MCF 10A (cell line): Measurements from ENCODE around the gene ALPP. TPM values are rescaled to one million over a fixed set of nuclear protein-coding genes. Genes with fewer than 3 reads are reported as not detected.

Experiments
- BruUV-seq: library from RNA; stranded (reverse); fragments of 400-500 nt; replicated peaks from 2 replicates; lab custom pipeline; 2021; lab: Mats Ljungman, UMichigan
- CTCF ChIA-PET: fragments of 300-600 bp; sonication (Branson Sonifier 250); formaldehyde crosslinking; extraction: SDS; loops from one replicate; lab custom pipeline; 2021; ENCODE audit warnings: antibody characterized with exemption, inconsistent platforms; lab: Yijun Ruan, JAX
- POLR2A ChIA-PET: fragments of 300-600, 350-650 bp; sonication (Branson Sonifier 250); formaldehyde crosslinking; extraction: SDS; loops from one replicate; lab custom pipeline; 2020; ENCODE audit warnings: antibody characterized with exemption, inconsistent platforms; lab: Yijun Ruan, JAX
- DNase-seq: peaks from one replicate; pipeline ENCODE4 v3.0.0-alpha.2; 2018; ENCODE audit not compliant: unreplicated experiment
- H3K27ac Mint-ChIP-seq: one replicate; pipeline ENCODE4 v1.8.0; 2022; ENCODE audit warnings: mild to moderate bottlenecking, low read depth, mixed read lengths; ENCODE audit not compliant: unreplicated experiment
- H3K27me3 Mint-ChIP-seq: one replicate; pipeline ENCODE4 v1.8.0; 2022; ENCODE audit warnings: mixed read lengths; ENCODE audit not compliant: insufficient read depth, unreplicated experiment
- H3K36me3 Mint-ChIP-seq: one replicate; pipeline ENCODE4 v1.8.0; 2022; ENCODE audit warnings: mild to moderate bottlenecking, moderate library complexity, mixed read lengths; ENCODE audit not compliant: insufficient read depth, unreplicated experiment
- H3K4me1 Mint-ChIP-seq: one replicate; pipeline ENCODE4 v1.8.0; 2022; ENCODE audit warnings: mixed read lengths; ENCODE audit not compliant: insufficient read depth, unreplicated experiment
- H3K4me3 Mint-ChIP-seq: one replicate; pipeline ENCODE4 v1.8.0; 2022; ENCODE audit warnings: mild to moderate bottlenecking, moderate library complexity, mixed read lengths; ENCODE audit not compliant: unreplicated experiment
- H3K9me3 Mint-ChIP-seq: one replicate; pipeline ENCODE4 v1.8.0; 2022; ENCODE audit warnings: mixed read lengths; ENCODE audit not compliant: unreplicated experiment
- intact Hi-C: fragments of 100-400 bp; cut with micrococcal nuclease; formaldehyde crosslinking; loops from 2 replicates; pipeline ENCODE4 v1.14.1; 2022
- total RNA-seq: library from RNA; stranded (reverse); gene quantifications from 2 replicates; pipeline ENCODE4 v1.2.3, GENCODE V29; 2022
- TF ChIP-seq, protein P1 (sequence below): fragments of 200-600 bp; IDR thresholded peaks from one replicate; pipeline ENCODE4 v1.8.0; 2022; ENCODE audit warnings: antibody characterized with exemption, mild to moderate bottlenecking; ENCODE audit not compliant: unreplicated experiment

ALPP gene
- total RNA-seq, 1 experiment from 2014 or later: 0.35 TPM

DNA sequence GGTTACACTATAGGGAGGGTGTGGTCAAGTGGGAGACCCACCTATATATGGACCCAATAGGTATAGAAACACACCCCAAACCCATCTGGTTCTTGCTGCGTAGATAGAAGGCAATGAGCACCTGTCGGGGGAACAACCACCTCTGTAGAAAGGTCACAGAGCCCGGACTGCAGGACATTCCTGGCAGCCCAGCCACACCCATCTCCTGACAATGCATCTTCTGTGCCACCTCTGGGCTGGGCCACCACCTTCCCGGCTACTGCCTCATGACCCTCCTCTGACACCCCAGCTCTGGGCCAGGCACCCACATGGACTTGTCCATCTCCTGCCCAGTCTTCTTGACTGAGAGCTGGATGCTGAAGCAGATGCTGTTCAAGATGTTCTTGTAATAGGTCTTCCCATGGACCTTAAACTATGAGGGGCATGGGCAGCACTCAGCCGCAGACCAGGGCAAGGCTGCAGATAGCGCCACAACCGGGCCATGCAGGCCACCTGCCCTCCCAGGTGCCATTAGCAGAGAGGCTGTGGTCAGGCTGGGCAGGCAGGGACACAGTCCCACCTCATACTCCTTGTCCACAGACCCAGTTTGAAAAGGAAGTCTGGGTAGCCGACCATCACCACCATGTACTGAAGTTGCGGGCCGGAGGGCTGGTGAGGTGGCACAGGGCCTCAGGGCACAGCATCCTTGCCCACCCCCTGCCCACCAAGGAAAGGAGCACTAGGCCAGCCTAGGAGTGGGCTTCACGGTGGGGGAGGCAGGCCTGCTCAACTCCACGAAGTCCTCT, 37.4 kb downstream of the ALPP start:
- no peaks in the 10 kb centered on the region for H3K4me1 Mint-ChIP-seq
- no peak for DNase-seq
- TF ChIP-seq, protein P1, sequence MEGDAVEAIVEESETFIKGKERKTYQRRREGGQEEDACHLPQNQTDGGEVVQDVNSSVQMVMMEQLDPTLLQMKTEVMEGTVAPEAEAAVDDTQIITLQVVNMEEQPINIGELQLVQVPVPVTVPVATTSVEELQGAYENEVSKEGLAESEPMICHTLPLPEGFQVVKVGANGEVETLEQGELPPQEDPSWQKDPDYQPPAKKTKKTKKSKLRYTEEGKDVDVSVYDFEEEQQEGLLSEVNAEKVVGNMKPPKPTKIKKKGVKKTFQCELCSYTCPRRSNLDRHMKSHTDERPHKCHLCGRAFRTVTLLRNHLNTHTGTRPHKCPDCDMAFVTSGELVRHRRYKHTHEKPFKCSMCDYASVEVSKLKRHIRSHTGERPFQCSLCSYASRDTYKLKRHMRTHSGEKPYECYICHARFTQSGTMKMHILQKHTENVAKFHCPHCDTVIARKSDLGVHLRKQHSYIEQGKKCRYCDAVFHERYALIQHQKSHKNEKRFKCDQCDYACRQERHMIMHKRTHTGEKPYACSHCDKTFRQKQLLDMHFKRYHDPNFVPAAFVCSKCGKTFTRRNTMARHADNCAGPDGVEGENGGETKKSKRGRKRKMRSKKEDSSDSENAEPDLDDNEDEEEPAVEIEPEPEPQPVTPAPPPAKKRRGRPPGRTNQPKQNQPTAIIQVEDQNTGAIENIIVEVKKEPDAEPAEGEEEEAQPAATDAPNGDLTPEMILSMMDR: no peak
- H3K36me3 Mint-ChIP-seq: no peaks in the 10 kb centered on the region
- H3K4me3 Mint-ChIP-seq: no peak overlapping the region
- no peaks in the 10 kb centered on the region for H3K9me3 Mint-ChIP-seq
- ChIA-PET CTCF (no interaction called here), POLR2A (no interaction called here)
- H3K27ac Mint-ChIP-seq: no peak overlapping the region
- intact Hi-C loops: no loop called here
- BruUV-seq: no TSS peak
- H3K27me3 Mint-ChIP-seq: peaks cover 43% of the 10 kb centered on the region

DNA sequence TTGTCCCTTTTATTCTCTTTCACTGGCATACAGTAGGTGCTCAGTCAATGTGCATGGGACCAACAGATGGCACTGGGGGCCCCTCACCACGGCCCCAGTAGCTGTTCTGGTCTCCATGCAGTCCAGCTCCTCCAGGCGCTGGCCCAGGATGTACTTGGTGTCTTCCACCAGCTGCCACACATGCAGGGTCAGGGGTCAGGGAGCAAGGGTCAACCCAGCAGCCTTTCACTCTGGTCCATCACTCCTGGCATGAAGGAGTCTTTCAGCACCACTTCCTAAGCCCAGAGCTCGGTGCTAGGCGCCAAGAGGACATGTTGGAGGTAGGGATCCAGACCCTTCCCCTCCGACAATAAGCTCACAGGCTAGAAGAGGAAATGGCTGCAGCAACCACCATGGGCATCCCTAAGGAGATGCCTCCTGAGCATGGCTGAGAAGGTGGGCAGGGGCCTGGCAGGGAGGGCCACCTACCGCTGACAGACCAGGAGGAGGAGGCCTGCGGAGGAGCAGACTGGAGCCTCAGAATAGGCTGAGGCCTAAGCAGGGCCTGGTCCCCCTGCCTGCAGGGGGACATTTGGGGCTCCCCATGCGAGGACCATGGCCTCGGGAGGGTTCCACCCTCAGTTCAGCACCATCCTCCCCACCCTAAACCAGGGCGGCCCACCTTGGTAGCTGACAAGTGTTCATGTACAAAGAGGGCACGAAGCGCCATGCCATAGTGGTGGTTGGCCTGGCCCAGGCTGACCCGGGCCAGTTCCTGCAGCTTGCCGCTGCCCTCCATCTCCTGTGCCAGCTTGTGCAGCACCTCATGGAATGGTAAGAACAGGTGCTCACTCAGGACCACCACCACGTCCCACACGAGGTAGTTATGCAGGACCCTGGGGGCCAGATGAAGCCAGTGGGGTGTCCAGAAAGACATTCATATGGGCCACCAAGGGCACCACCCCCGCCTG, 38.2 kb downstream of the ALPP start:
- no peaks in the 10 kb centered on the region for H3K36me3 Mint-ChIP-seq
- ChIA-PET CTCF (interaction anchor here (0.6 to 0.8 kb wide), 3 partner anchors 13 to 79 kb away, joined by 3 to 4 read pairs (median 3); no protein-coding TSS in a partner anchor), POLR2A (interaction anchor here (0.6 kb wide), 1 partner anchor 11 kb away, joined by 3 read pairs; no protein-coding TSS in a partner anchor)
- peaks cover 35% of the 10 kb centered on the region for H3K27me3 Mint-ChIP-seq
- H3K4me3 Mint-ChIP-seq: no peak overlapping the region
- DNase-seq: no peak
- H3K9me3 Mint-ChIP-seq: no peaks in the 10 kb centered on the region
- no peak overlapping the region for H3K27ac Mint-ChIP-seq
- intact Hi-C loops: no loop called here
- BruUV-seq: no TSS peak
- TF ChIP-seq, protein P1: no peak
- H3K4me1 Mint-ChIP-seq: no peaks in the 10 kb centered on the region

- intact Hi-C loops: no loop called here
- Mint-ChIP-seq H3K9me3 (peaks cover 3% of the 10 kb centered on the region), H3K36me3 (no peaks in the 10 kb centered on the region), H3K4me3 (no peak overlapping the region), H3K4me1 (no peaks in the 10 kb centered on the region), H3K27ac (no peak overlapping the region), H3K27me3 (peaks cover 31% of the 10 kb centered on the region)
- TF ChIP-seq, protein P1: no peak
- no peak for DNase-seq
- no TSS peak for BruUV-seq
- ChIA-PET CTCF (interaction anchor here (0.5 to 0.8 kb wide), 2 partner anchors 27 to 80 kb away, joined by 3 to 4 read pairs; no protein-coding TSS in a partner anchor), POLR2A (interaction anchor here (0.6 kb wide), 1 partner anchor 12 kb away, joined by 3 read pairs; no protein-coding TSS in a partner anchor)
Measured at GRCh38 chr2:232417489-232417888, 38.9 kb downstream of the ALPP start.

DNA sequence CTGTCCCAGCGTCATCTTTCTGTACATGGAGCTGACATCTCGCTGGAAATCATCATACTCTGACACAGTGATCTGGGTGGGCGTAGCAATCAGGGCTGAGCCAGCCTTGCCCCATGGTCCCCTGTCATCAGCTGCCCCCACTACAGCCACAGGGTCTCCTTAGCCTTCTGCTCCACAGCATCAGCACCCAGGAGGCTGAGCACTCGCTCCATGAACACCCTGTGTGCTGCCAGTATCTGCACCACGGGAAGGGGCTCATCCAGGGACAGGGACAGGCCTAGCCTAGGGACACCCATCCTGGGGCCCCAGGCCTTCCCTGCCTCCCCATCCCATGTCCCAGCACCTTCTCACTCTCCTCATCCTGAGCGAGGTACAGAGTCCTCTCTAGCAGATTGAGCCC, 39.5 kb downstream of the ALPP start:
- Mint-ChIP-seq H3K9me3 (peaks cover 8% of the 10 kb centered on the region), H3K27ac (no peak overlapping the region), H3K36me3 (no peaks in the 10 kb centered on the region), H3K27me3 (peaks cover 26% of the 10 kb centered on the region), H3K4me3 (no peak overlapping the region), H3K4me1 (no peaks in the 10 kb centered on the region)
- intact Hi-C loops: no loop called here
- TF ChIP-seq, protein P1: no peak
- CTCF ChIA-PET: interaction anchor here (0.5 to 0.8 kb wide), 2 partner anchors 27 to 81 kb away, joined by 3 to 4 read pairs; no protein-coding TSS in a partner anchor
- no TSS peak for BruUV-seq
- POLR2A ChIA-PET: no interaction called here
- no peak for DNase-seq
